Measurements from ENCODE around the gene RFT1. TPM values are rescaled to one million over a fixed set of nuclear protein-coding genes. Genes with fewer than 3 reads are reported as not detected.

Gene RFT1
- total RNA-seq, 1 experiment from 2014 or later: 26.3 TPM

- H3K4me1 Mint-ChIP-seq: no peaks in the 10 kb centered on the region; the same call in 1 of the 2 replicates
- peaks cover 17% of the 10 kb centered on the region for H3K36me3 Mint-ChIP-seq
- no peaks in the 10 kb centered on the region for H3K9me3 Mint-ChIP-seq
- ATAC-seq: no peak
- H3K4me3 Mint-ChIP-seq: no peak overlapping the region
- DNase-seq (ENCODE audit: low spot score): no peak
- TF ChIP-seq ATF1 (CRISPR knock-in tag; IDR thresholded peaks at IDR 0.05) (no peak), ARID4B (CRISPR knock-in tag; IDR thresholded peaks at IDR 0.05; ENCODE audit: borderline replicate concordance) (no peak), ZBTB43 (CRISPR knock-in tag; IDR thresholded peaks at IDR 0.05) (no peak), FOXJ3 (CRISPR knock-in tag; IDR thresholded peaks at IDR 0.05; ENCODE audit: borderline replicate concordance) (no peak), ZNF219 (CRISPR knock-in tag; IDR thresholded peaks at IDR 0.05; ENCODE audit: borderline replicate concordance) (no peak), OVOL2 (CRISPR knock-in tag; IDR thresholded peaks at IDR 0.05; ENCODE audit: borderline replicate concordance) (no peak), PRDM15 (CRISPR knock-in tag; IDR thresholded peaks at IDR 0.05) (no peak), KAT7 (CRISPR knock-in tag; IDR thresholded peaks at IDR 0.05; ENCODE audit: borderline replicate concordance) (no peak), STAT6 (CRISPR knock-in tag; conservative IDR thresholded peaks at IDR 0.05; ENCODE audit: low read depth) (no peak), IRF2 (CRISPR knock-in tag; IDR thresholded peaks at IDR 0.05; ENCODE audit: borderline replicate concordance, low read depth) (no peak), TEAD1 (CRISPR knock-in tag; IDR thresholded peaks at IDR 0.05) (no peak), ZNF317 (CRISPR knock-in tag; IDR thresholded peaks at IDR 0.05; ENCODE audit: borderline replicate concordance, low read depth) (no peak)
- no peaks in the 10 kb centered on the region for H3K27me3 Mint-ChIP-seq (ENCODE audit: low read depth)
- POLR2A ChIA-PET: interaction anchor here (0.9 kb wide), 1 partner anchor 82 kb away, joined by 5 read pairs; no protein-coding TSS in a partner anchor
- CTCF ChIA-PET: interaction anchor here (0.6 to 3.0 kb wide), 17 partner anchors 11 to 294 kb away, joined by 3 to 34 read pairs (median 4); partner anchors contain the start of gene PRKCD
- no peak overlapping the region for H3K27ac Mint-ChIP-seq
Measured at GRCh38 chr3:53114412-53115074, 15.7 kb downstream of the RFT1 start.

Data from WTC11 (cell line).